Skin of body (tissue), 2 donors: ENCODE data around the gene ACADVL. TPM values are rescaled to one million over a fixed set of nuclear protein-coding genes. Genes with fewer than 3 reads are reported as not detected.
"Not testable (repeated sequence)": the region's sequence is repeated elsewhere in the genome, so short reads cannot be mapped to it uniquely, and the experiment has no call there.

Experiments
- DNase-seq: peaks from one replicate; lab custom pipeline; 2025; lab: John Stamatoyannopoulos, UW
- total RNA-seq: library from RNA; depleted of rRNA; stranded (reverse); fragments of >200 nt; gene quantifications from one replicate; pipeline ENCODE4 v1.2.3, GENCODE V29; 2014

ACADVL gene
- total RNA-seq, 1 donor from 2014 or later, result 261 TPM

GRCh38 chr17:7234083-7234951 lies 14.6 kb downstream of the ACADVL start, which contains the start of gene DVL2:
DVL2 (minus strand) TSS chr17:7234517; CDS start chr17:7234262, 255 bp downstream.
- peak; percentile 95 for DNase-seq

- DNase-seq, result no peak
These were observed 16.2 kb downstream of the ACADVL start for GRCh38 chr17:7235693-7236665.

- no peak for DNase-seq
These were observed 17.1 kb downstream of the ACADVL start for GRCh38 chr17:7236808-7237207.

GRCh38 chr17:7237266-7237760 lies 17.6 kb downstream of the ACADVL start:
- DNase-seq, result no peak

- peak; percentile 31 for DNase-seq
These were observed 18.2 kb downstream of the ACADVL start for GRCh38 chr17:7237761-7238419.

- no peak for DNase-seq
These were observed 18.8 kb downstream of the ACADVL start for GRCh38 chr17:7238420-7239090.

- DNase-seq, result peak; percentile 99
These were observed 19.6 kb downstream of the ACADVL start, which contains the start of gene PHF23 for GRCh38 chr17:7239091-7240027. PHF23 (minus strand) TSS chr17:7239457; CDS start chr17:7239279, 178 bp downstream.

- no peak for DNase-seq
These were observed 20.6 kb downstream of the ACADVL start for GRCh38 chr17:7240375-7240774.

GRCh38 chr17:7241090-7241733 lies 21.5 kb downstream of the ACADVL start:
- no peak for DNase-seq

- DNase-seq, result peak; percentile 98
These were observed 22.3 kb downstream of the ACADVL start, which contains the start of gene GABARAP for GRCh38 chr17:7241783-7242716. GABARAP (minus strand) TSS chr17:7242449; CDS start chr17:7242330, 119 bp downstream.

- DNase-seq, result peak; percentile 98
These were observed 23.1 kb downstream of the ACADVL start for GRCh38 chr17:7242717-7243452.

- no peak for DNase-seq
These were observed 23.7 kb downstream of the ACADVL start for GRCh38 chr17:7243453-7243729.

- DNase-seq, result not testable (repeated sequence)
These were observed 24.1 kb downstream of the ACADVL start for GRCh38 chr17:7243838-7244237.

GRCh38 chr17:7246779-7247178 lies 27.0 kb downstream of the ACADVL start:
- no peak for DNase-seq

GRCh38 chr17:7248796-7249195 lies 29.1 kb downstream of the ACADVL start:
- no peak for DNase-seq

GRCh38 chr17:7249214-7249613 lies 29.5 kb downstream of the ACADVL start:
- no peak for DNase-seq

- no peak for DNase-seq
These were observed 30.1 kb downstream of the ACADVL start for GRCh38 chr17:7249830-7250229.
